D721Med (cell line): Measurements from ENCODE around the gene C2orf76.

Experiments
- DNase-seq: peaks from one replicate; pipeline ENCODE4 v3.0.0; 2011; ENCODE audit warnings: low spot score; ENCODE audit not compliant: insufficient read length
- FAIRE-seq: peaks from 2 replicates; lab custom pipeline; 2011; peaks lifted over from hg19 to GRCh38; lab: Jason Lieb, UNC
- CTCF ChIP-seq: IDR thresholded peaks from 2 replicates; pipeline ENCODE4 v1.5.1; 2012; ENCODE audit warnings: mild to moderate bottlenecking, control low read depth; ENCODE audit not compliant: insufficient read depth; ENCODE audit errors: missing control alignments

The C2orf76 gene

GRCh38 chr2:119305497-119306195, 61.0 kb downstream of the C2orf76 start:
- no peak for FAIRE-seq
- no peak for TF ChIP-seq CTCF
- DNase-seq, result no peak

DNA sequence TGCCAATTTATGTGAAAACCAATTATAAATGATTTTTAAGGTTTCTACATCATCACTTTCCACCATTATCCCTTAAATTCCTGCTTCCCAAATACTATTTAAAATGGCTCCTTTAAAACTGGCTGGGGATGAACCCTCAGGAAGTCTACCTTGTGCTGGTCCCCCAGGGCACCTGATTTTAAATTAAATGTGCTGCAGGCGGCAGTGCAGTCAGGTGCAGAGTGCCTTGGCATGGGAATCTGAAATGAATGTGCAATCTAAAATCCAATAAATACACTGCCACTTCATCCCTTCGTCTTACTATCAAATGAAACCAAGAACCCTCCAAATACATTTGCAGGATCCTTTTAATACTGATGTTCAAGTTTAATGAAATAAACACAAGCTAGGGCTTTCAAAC, 61.8 kb downstream of the C2orf76 start:
- TF ChIP-seq CTCF, result no peak
- FAIRE-seq (no peak), DNase-seq (no peak)

GRCh38 chr2:119301413-119301812, 65.2 kb downstream of the C2orf76 start:
- DNase-seq (no peak), FAIRE-seq (no peak)
- TF ChIP-seq CTCF, result no peak

DNA sequence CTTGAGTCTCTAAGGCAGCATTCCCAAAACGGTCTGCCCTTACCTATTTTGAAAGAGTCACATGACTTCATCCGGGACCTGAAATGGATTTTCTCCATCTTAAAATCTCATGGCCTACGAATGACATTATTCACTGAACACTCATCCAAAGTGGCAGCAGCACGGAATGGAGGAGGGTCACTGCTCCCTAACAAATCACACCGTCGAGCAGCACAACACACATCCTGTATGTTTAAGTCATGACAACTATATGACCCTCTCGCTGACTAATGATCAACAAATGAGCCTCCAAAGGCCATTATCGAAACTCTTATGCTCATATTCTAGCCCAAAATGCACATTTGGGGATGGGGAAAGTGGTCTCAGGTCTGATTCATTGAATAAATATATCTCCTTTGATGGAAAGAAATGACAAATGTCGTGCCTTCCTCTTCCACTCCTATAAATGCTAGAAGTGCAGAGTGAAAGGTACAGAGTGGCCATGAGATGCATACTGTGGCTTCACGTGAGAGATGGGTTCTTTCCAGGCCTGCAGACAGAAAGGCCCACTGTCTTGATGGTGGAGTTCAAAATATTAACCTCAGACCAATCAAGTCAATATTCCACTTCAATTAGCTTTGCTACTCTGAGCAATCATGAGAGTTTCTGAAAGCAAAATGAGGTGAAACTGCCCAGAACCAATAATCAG, 70.8 kb downstream of the C2orf76 start:
- TF ChIP-seq CTCF, result no peak
- FAIRE-seq (no peak), DNase-seq (no peak)

- no peak for TF ChIP-seq CTCF
- DNase-seq (no peak), FAIRE-seq (no peak)
These were observed 72.0 kb downstream of the C2orf76 start for GRCh38 chr2:119294671-119295070.

DNA sequence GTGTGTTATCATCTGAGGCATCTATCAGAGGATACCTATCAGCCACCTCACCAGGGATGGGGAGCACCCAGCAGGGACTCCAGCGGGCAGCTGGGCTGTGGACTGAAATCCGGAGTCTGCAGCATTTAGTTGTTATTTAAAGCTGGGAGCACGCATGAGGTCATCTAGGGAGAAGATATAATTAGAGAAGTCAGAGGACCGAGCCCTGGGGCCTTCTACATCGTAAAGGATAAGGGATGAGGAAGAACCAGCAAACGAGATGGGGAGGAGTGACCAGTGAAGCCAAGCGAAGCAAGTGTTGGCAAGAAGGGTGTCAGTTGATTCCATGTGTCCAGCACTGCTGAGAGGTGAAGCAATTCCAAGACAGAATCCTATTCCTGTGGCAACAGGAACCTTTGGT, 72.7 kb downstream of the C2orf76 start:
- TF ChIP-seq CTCF, result no peak
- DNase-seq (no peak), FAIRE-seq (no peak)

- DNase-seq (no peak), FAIRE-seq (no peak)
- no peak for TF ChIP-seq CTCF
These were observed 73.4 kb downstream of the C2orf76 start for GRCh38 chr2:119293254-119293653.
